Fibroblast of lung (primary cell): ENCODE data around the gene CBFA2T3. TPM values are rescaled to one million over a fixed set of nuclear protein-coding genes. Genes with fewer than 3 reads are reported as not detected.

ENCODE experiments used
- DNase-seq, 2 donors: peaks; one replicate each; pipeline versions ENCODE4 v3.0.0 to v3.0.0-alpha.2; 2010; ENCODE audit warnings: low read depth in 2 of 2
- H2AFZ ChIP-seq: 2 replicates; pipeline ENCODE4 v1.5.1; 2012; ENCODE audit warnings: low read length, control low read depth, inconsistent platforms
- H3K27ac ChIP-seq: 2 replicates; pipeline ENCODE4 v1.5.1; 2011; ENCODE audit warnings: low read length, control low read depth; ENCODE audit not compliant: insufficient read depth
- H3K27me3 ChIP-seq: 2 replicates; pipeline ENCODE4 v1.5.1; 2011; ENCODE audit warnings: mild to moderate bottlenecking, low read length; ENCODE audit not compliant: control insufficient read depth, insufficient read depth
- H3K36me3 ChIP-seq: 2 replicates; pipeline ENCODE4 v1.5.1; 2011; ENCODE audit warnings: low read length; ENCODE audit not compliant: control insufficient read depth, insufficient read depth
- H3K4me1 ChIP-seq: 2 replicates; pipeline ENCODE4 v1.5.1; 2011; ENCODE audit warnings: low read length; ENCODE audit not compliant: control insufficient read depth, insufficient read depth; ENCODE audit errors: extremely low read depth
- H3K4me2 ChIP-seq: 2 replicates; pipeline ENCODE4 v1.5.1; 2011; ENCODE audit warnings: low read length, control low read depth; ENCODE audit not compliant: insufficient read depth; ENCODE audit errors: extremely low read depth
- H3K4me3 ChIP-seq, 4 experiments: fragments of 200-600 bp in 1 of 4; sonication (generic) in 1 of 4; replicated peaks in 1 of 4; 2 replicates each; pipeline ENCODE4 v1.5.1; 2011 to 2016; ENCODE audit warnings: low read length in 4 of 4, low read depth in 3 of 4, mild to moderate bottlenecking in 3 of 4, control low read depth in 2 of 4, inconsistent platforms in 1 of 4, mixed read lengths in 1 of 4; ENCODE audit not compliant: insufficient read depth in 1 of 4; ENCODE audit errors: control extremely low read depth in 1 of 4
- H3K79me2 ChIP-seq: 2 replicates; pipeline ENCODE4 v1.5.1; 2012; ENCODE audit warnings: mild to moderate bottlenecking, low read length, inconsistent platforms; ENCODE audit not compliant: control insufficient read depth, insufficient read depth
- H3K9ac ChIP-seq: 2 replicates; pipeline ENCODE4 v1.5.1; 2011; ENCODE audit warnings: mild to moderate bottlenecking, low read length, control low read depth; ENCODE audit not compliant: insufficient read depth
- H3K9me3 ChIP-seq: 2 replicates; pipeline ENCODE4 v1.5.1; 2012; ENCODE audit warnings: low read depth, low read length; ENCODE audit not compliant: control insufficient read depth, insufficient read depth
- H4K20me1 ChIP-seq: 2 replicates; pipeline ENCODE4 v1.5.1; 2011; ENCODE audit warnings: low read length; ENCODE audit not compliant: control insufficient read depth, insufficient read depth; ENCODE audit errors: extremely low read depth
- CTCF ChIP-seq, 2 donors: IDR thresholded peaks in 1 of 2; conservative IDR thresholded peaks in 1 of 2; 1 replicate in 1 of 2; 2 replicates in 1 of 2; pipeline ENCODE4 v1.5.1; 2011 to 2012; ENCODE audit warnings: low read length in 2 of 2, control low read depth in 1 of 2, inconsistent platforms in 1 of 2, low read depth in 1 of 2, mild to moderate bottlenecking in 1 of 2
- EZH2 ChIP-seq: IDR thresholded peaks from 2 replicates; pipeline ENCODE4 v1.5.1; 2012; ENCODE audit warnings: low read length, control low read depth, mild to moderate bottlenecking; ENCODE audit errors: missing control alignments
- polyA plus RNA-seq, 2 donors: library from polyadenylated mRNA; depleted of rRNA in 1 of 2; stranded (reverse) in 1 of 2; unstranded in 1 of 2; fragments of >200 nt; gene quantifications; 2 replicates each; pipeline ENCODE4 v1.2.1, GENCODE V29; 2011 to 2012; ENCODE audit warnings: missing spikeins in 1 of 2
- total RNA-seq: library from RNA; depleted of rRNA; stranded (reverse); fragments of >200 nt; gene quantifications from 2 replicates; pipeline ENCODE4 v1.2.1, GENCODE V29; 2014

Gene CBFA2T3
- total and polyA plus RNA-seq, 2 donors (not counting 1 experiment from before 2014, with no cell fraction given): under 0.01 to 0.05 TPM

- H3K4me2 ChIP-seq: no peak overlapping the region
- H3K27ac ChIP-seq: no peak overlapping the region
- peaks cover 7% of the 10 kb centered on the region for H3K27me3 ChIP-seq
- no peaks in the 10 kb centered on the region for H3K9me3 ChIP-seq
- H3K36me3 ChIP-seq: no peaks in the 10 kb centered on the region
- no peaks in the 10 kb centered on the region for H3K79me2 ChIP-seq
- no peaks in the 10 kb centered on the region for H3K4me1 ChIP-seq
- no peak overlapping the region for H2AFZ ChIP-seq
- no peaks in the 10 kb centered on the region for H4K20me1 ChIP-seq
- TF ChIP-seq CTCF (conservative IDR thresholded peaks at IDR 0.05 in 1 of 2, IDR thresholded peaks at IDR 0.05 in 1 of 2; ENCODE audit: low read depth in 1 of 2, low read length in 2 of 2) (no peak), EZH2 (no peak)
- DNase-seq: no peak
- H3K4me3 ChIP-seq: no peak overlapping the region
- H3K9ac ChIP-seq: no peak overlapping the region
These were observed 79.1 kb downstream of the CBFA2T3 start for GRCh38 chr16:88897696-88898425.

- H4K20me1 ChIP-seq: no peaks in the 10 kb centered on the region
- no peaks in the 10 kb centered on the region for H3K36me3 ChIP-seq
- no peak overlapping the region for H3K4me2 ChIP-seq
- H3K4me3 ChIP-seq: no peak overlapping the region
- no peak for DNase-seq
- no peak overlapping the region for H2AFZ ChIP-seq
- no peaks in the 10 kb centered on the region for H3K79me2 ChIP-seq
- H3K27me3 ChIP-seq: peaks cover 7% of the 10 kb centered on the region
- no peak overlapping the region for H3K9ac ChIP-seq
- no peak overlapping the region for H3K27ac ChIP-seq
- no peaks in the 10 kb centered on the region for H3K9me3 ChIP-seq
- TF ChIP-seq EZH2 (no peak), CTCF (conservative IDR thresholded peaks at IDR 0.05 in 1 of 2, IDR thresholded peaks at IDR 0.05 in 1 of 2; ENCODE audit: low read depth in 1 of 2, low read length in 2 of 2) (no peak)
- no peaks in the 10 kb centered on the region for H3K4me1 ChIP-seq
These were observed 80.6 kb downstream of the CBFA2T3 start for GRCh38 chr16:88896238-88897070.

GRCh38 chr16:88895335-88895734, 81.7 kb downstream of the CBFA2T3 start:
- no peaks in the 10 kb centered on the region for H3K79me2 ChIP-seq
- no peak overlapping the region for H3K9ac ChIP-seq
- H3K27ac ChIP-seq: no peak overlapping the region
- no peaks in the 10 kb centered on the region for H4K20me1 ChIP-seq
- H3K4me1 ChIP-seq: no peaks in the 10 kb centered on the region
- no peaks in the 10 kb centered on the region for H3K9me3 ChIP-seq
- DNase-seq: no peak
- no peaks in the 10 kb centered on the region for H3K36me3 ChIP-seq
- H3K4me3 ChIP-seq: no peak overlapping the region
- H3K27me3 ChIP-seq: peaks cover 6% of the 10 kb centered on the region
- no peak overlapping the region for H3K4me2 ChIP-seq
- TF ChIP-seq EZH2 (no peak), CTCF (conservative IDR thresholded peaks at IDR 0.05 in 1 of 2, IDR thresholded peaks at IDR 0.05 in 1 of 2; ENCODE audit: low read depth in 1 of 2, low read length in 2 of 2) (no peak)
- no peak overlapping the region for H2AFZ ChIP-seq
